Activated CD4-positive, CD25-positive, alpha-beta regulatory T cell treated with anti-CD3 and anti-CD28 coated beads, Interleukin-2, amount 50 U/mL, for 72 hours (primary cell): Measurements from ENCODE around the gene KMT5B.

Experiments
- DNase-seq: peaks from one replicate; pipeline ENCODE4 v3.0.0; 2021

Gene KMT5B

GRCh38 chr11:68142441-68143309, 70.4 kb downstream of the KMT5B start:
- DNase-seq, result no peak

- no peak for DNase-seq
Measured at GRCh38 chr11:68142028-68142412, 71.1 kb downstream of the KMT5B start.

- no peak for DNase-seq
Measured at GRCh38 chr11:68141246-68142027, 71.7 kb downstream of the KMT5B start.

- no peak for DNase-seq
Measured at GRCh38 chr11:68140496-68141245, 72.4 kb downstream of the KMT5B start.

GRCh38 chr11:68138237-68138636, 74.9 kb downstream of the KMT5B start:
- DNase-seq, result no peak

- DNase-seq, result no peak
Measured at GRCh38 chr11:68137833-68138232, 75.3 kb downstream of the KMT5B start.

- DNase-seq, result no peak
Measured at GRCh38 chr11:68136866-68137265, 76.2 kb downstream of the KMT5B start.

GRCh38 chr11:68135161-68135560, 77.9 kb downstream of the KMT5B start:
- DNase-seq, result no peak

GRCh38 chr11:68133761-68134160, 79.3 kb downstream of the KMT5B start:
- DNase-seq, result no peak

- DNase-seq, result no peak
Measured at GRCh38 chr11:68130121-68130520, 83.0 kb downstream of the KMT5B start.

GRCh38 chr11:68128682-68129327, 84.3 kb downstream of the KMT5B start:
- DNase-seq, result no peak

GRCh38 chr11:68127714-68128681, 85.1 kb downstream of the KMT5B start:
- no peak for DNase-seq

GRCh38 chr11:68125164-68125563, 87.9 kb downstream of the KMT5B start:
- no peak for DNase-seq

- no peak for DNase-seq
Measured at GRCh38 chr11:68122936-68123539, 90.1 kb downstream of the KMT5B start.

GRCh38 chr11:68121067-68121899, 91.8 kb downstream of the KMT5B start, which contains the start of gene CHKA:
CHKA (minus strand) TSS chr11:68121388; CDS start chr11:68121177, 211 bp downstream.
- DNase-seq, result peak; percentile 89

GRCh38 chr11:68120273-68121066, 92.6 kb downstream of the KMT5B start:
- DNase-seq, result peak; percentile 53

- DNase-seq, result no peak
Measured at GRCh38 chr11:68118706-68119448, 94.2 kb downstream of the KMT5B start.

GRCh38 chr11:68117853-68118470, 95.1 kb downstream of the KMT5B start:
- no peak for DNase-seq
